ENCODE results near the gene HSPA1B. TPM values are rescaled to one million over a fixed set of nuclear protein-coding genes. Genes with fewer than 3 reads are reported as not detected.

HSPA1B gene
- total RNA-seq, 2 experiments from 2014 or later = 60.9 to 177 TPM

DNA sequence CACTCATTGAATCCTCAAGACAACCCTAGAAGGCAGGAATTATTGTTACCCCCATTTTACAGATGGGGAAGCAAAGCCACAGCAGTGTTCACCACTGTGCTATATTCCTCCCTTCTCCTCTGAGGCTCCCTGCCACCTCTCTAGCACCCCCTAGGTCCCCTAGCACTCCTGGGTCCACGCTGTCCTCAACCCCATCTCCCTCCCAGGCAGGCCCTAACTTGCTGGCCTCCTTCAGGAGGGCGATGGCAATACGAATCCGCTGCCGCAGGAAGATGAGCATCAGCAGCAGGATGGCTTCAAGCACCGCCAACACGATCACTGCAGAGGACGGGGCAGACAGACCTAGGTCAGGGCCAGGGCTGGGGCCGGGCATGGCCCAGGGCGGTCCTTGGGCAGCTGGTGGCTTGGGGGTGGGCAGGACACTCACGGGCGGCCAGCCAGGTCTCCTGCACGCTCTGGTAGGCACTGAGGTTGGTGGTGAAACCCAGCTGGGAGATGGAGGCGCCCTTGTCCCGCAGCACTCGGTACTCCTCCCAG lies 42.9 kb downstream of the HSPA1B start:
- H3K36me3 ChIP-seq (ENCODE audit: insufficient read depth, low read length) = no peaks in the 10 kb centered on the region
- no peak overlapping the region for H3K4me2 ChIP-seq (ENCODE audit: low read length)
- intact Hi-C loops (cut with micrococcal nuclease; ENCODE audit: unreplicated experiment) = no loop called here
- no peaks in the 10 kb centered on the region for H3K9me2 ChIP-seq (ENCODE audit: insufficient read depth, low read length)
- H3K9me3 ChIP-seq (ENCODE audit: low read length) = no peaks in the 10 kb centered on the region
- H2AFZ ChIP-seq (ENCODE audit: low read length) = no peak overlapping the region
- H3K4me1 ChIP-seq (ENCODE audit: insufficient read depth, low read length, poor library complexity, severe bottlenecking) = peaks cover 8% of the 10 kb centered on the region
- ChIA-PET CTCF (ENCODE audit: unreplicated experiment) (no interaction called here), POLR2A (no interaction called here)
- no peak for TF ChIP-seq EZH2phosphoT487 (IDR thresholded peaks at IDR 0.05; ENCODE audit: borderline replicate concordance, low read depth, low read length)
- TF ChIP-seq, protein P1, sequence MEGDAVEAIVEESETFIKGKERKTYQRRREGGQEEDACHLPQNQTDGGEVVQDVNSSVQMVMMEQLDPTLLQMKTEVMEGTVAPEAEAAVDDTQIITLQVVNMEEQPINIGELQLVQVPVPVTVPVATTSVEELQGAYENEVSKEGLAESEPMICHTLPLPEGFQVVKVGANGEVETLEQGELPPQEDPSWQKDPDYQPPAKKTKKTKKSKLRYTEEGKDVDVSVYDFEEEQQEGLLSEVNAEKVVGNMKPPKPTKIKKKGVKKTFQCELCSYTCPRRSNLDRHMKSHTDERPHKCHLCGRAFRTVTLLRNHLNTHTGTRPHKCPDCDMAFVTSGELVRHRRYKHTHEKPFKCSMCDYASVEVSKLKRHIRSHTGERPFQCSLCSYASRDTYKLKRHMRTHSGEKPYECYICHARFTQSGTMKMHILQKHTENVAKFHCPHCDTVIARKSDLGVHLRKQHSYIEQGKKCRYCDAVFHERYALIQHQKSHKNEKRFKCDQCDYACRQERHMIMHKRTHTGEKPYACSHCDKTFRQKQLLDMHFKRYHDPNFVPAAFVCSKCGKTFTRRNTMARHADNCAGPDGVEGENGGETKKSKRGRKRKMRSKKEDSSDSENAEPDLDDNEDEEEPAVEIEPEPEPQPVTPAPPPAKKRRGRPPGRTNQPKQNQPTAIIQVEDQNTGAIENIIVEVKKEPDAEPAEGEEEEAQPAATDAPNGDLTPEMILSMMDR (conservative IDR thresholded peaks at IDR 0.05; ENCODE audit: low read length) = peak; percentile 61
- no peak for DNase-seq (ENCODE audit: low spot score)
- no TSS peak for BruUV-seq (replicated peaks)
- H4K20me1 ChIP-seq (ENCODE audit: insufficient read depth, low read length) = no peaks in the 10 kb centered on the region
- H3K4me3 ChIP-seq (ENCODE audit: low read depth, low read length, poor library complexity, severe bottlenecking) = no peak overlapping the region
- no peaks in the 10 kb centered on the region for H3K79me2 ChIP-seq (ENCODE audit: insufficient read depth, low read depth, low read length)
- no peak overlapping the region for H3K27ac ChIP-seq (ENCODE audit: low read depth, low read length, poor library complexity, severe bottlenecking)

DNA sequence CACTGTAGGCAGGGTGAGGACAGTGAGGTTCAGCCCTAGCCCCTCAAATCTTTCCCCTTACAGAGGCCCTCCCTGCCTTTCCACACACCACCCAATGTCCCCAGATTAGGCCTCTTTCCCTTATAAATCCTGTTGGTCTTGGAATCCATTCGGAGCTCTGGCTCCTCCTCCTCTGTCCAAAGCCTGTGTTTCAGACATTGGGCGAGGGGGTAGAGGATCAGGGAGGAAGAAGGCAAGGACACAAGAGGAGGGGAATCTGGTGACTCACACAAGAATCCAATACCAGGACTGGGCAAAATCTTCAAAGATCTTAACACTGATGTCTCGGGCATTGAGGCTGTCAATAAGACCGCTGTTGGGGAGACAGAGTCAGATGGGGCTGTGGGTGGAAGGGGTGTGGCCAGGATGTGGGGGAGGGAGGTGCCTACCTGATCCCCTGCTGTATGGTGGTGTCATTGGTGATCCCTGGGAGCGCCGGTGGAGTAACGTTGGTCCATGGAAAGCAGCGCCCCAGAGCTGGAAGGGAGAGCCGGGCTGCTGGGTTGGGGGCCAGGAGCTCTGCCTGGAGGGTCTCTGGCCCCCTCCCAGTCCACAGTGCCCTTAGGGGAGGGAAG lies 43.6 kb downstream of the HSPA1B start:
- Histone ChIP-seq H3K9me2 (ENCODE audit: insufficient read depth, low read length) (no peaks in the 10 kb centered on the region), H3K4me1 (ENCODE audit: insufficient read depth, low read length, poor library complexity, severe bottlenecking) (peaks cover 8% of the 10 kb centered on the region), H3K4me2 (ENCODE audit: low read length) (no peak overlapping the region), H3K27ac (ENCODE audit: low read depth, low read length, poor library complexity, severe bottlenecking) (no peak overlapping the region), H3K4me3 (ENCODE audit: low read depth, low read length, poor library complexity, severe bottlenecking) (no peak overlapping the region), H3K79me2 (ENCODE audit: insufficient read depth, low read depth, low read length) (no peaks in the 10 kb centered on the region), H2AFZ (ENCODE audit: low read length) (no peak overlapping the region), H3K36me3 (ENCODE audit: insufficient read depth, low read length) (no peaks in the 10 kb centered on the region), H4K20me1 (ENCODE audit: insufficient read depth, low read length) (no peaks in the 10 kb centered on the region), H3K9me3 (ENCODE audit: low read length) (no peaks in the 10 kb centered on the region)
- intact Hi-C loops (cut with micrococcal nuclease; ENCODE audit: unreplicated experiment) = no loop called here
- POLR2A ChIA-PET = no interaction called here
- CTCF ChIA-PET (ENCODE audit: unreplicated experiment) = no interaction called here
- DNase-seq (ENCODE audit: low spot score) = no peak
- TF ChIP-seq, protein P1 (conservative IDR thresholded peaks at IDR 0.05; ENCODE audit: low read length) = no peak
- no peak for TF ChIP-seq EZH2phosphoT487 (IDR thresholded peaks at IDR 0.05; ENCODE audit: borderline replicate concordance, low read depth, low read length)
- BruUV-seq (replicated peaks) = no TSS peak

DNA sequence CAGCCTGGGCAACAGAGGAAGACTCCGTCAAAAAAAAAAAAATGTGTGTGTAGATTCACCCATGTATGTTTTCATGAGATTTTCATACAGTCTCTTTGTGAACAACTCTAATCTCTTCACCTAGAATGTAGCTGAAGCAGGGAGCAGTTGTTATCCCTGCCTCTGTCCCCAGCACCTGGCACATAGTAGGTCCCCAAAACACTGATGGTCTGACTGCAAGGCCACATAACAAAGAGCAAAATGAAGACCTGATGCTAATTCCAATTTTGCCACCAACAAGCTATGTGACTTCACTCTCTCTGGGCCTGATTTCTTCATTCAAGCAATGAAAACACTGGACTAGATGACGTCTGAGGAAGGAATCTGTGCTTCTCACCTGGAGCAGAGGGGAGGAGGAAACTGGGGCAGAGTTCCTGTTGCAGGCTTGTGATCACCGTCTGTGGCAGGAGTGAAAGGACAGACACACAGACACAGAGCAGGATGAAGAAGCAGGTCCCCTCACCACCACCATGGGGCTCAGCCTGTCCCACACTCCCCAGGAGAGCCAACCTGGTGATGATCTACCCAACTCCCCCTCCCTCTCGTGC lies 46.6 kb downstream of the HSPA1B start:
- no peak for DNase-seq (ENCODE audit: low spot score)
- Histone ChIP-seq H3K27ac (ENCODE audit: low read depth, low read length, poor library complexity, severe bottlenecking) (no peak overlapping the region), H3K9me3 (ENCODE audit: low read length) (no peaks in the 10 kb centered on the region), H3K79me2 (ENCODE audit: insufficient read depth, low read depth, low read length) (no peaks in the 10 kb centered on the region), H3K4me3 (ENCODE audit: low read depth, low read length, poor library complexity, severe bottlenecking) (no peak overlapping the region), H3K36me3 (ENCODE audit: insufficient read depth, low read length) (no peaks in the 10 kb centered on the region), H3K9me2 (ENCODE audit: insufficient read depth, low read length) (no peaks in the 10 kb centered on the region), H2AFZ (ENCODE audit: low read length) (no peak overlapping the region), H3K4me2 (ENCODE audit: low read length) (no peak overlapping the region), H3K4me1 (ENCODE audit: insufficient read depth, low read length, poor library complexity, severe bottlenecking) (peaks cover 8% of the 10 kb centered on the region), H4K20me1 (ENCODE audit: insufficient read depth, low read length) (no peaks in the 10 kb centered on the region)
- no TSS peak for BruUV-seq (replicated peaks)
- POLR2A ChIA-PET = interaction anchor here (0.6 kb wide), 1 partner anchor 10 kb away, joined by 3 read pairs; no protein-coding TSS in a partner anchor
- CTCF ChIA-PET (ENCODE audit: unreplicated experiment) = no interaction called here
- intact Hi-C loops (cut with micrococcal nuclease; ENCODE audit: unreplicated experiment) = no loop called here
- no peak for TF ChIP-seq EZH2phosphoT487 (IDR thresholded peaks at IDR 0.05; ENCODE audit: borderline replicate concordance, low read depth, low read length)
- TF ChIP-seq, protein P1 (conservative IDR thresholded peaks at IDR 0.05; ENCODE audit: low read length) = no peak

Data from OCI-LY7 (cell line).